Loucy (cell line): ENCODE data around the gene MIEF1.

Experiments used
- H2AFZ ChIP-seq: fragments of 200-600 bp; sonication (generic); 2 replicates; pipeline ENCODE4 v1.6.0; 2016; ENCODE audit warnings: antibody characterized with exemption, mild to moderate bottlenecking, low read length, moderate library complexity
- H3F3A ChIP-seq: fragments of 200-600 bp; 2 replicates; pipeline ENCODE4 v1.6.0; 2016; ENCODE audit warnings: antibody characterized with exemption, low read depth, mild to moderate bottlenecking
- H3K27me3 ChIP-seq: fragments of 200-600 bp; sonication (generic); 2 replicates; pipeline ENCODE4 v1.6.1; 2014; ENCODE audit warnings: low read length, mild to moderate bottlenecking; ENCODE audit not compliant: insufficient read depth, poor library complexity, severe bottlenecking
- H3K36me3 ChIP-seq: fragments of 200-600 bp; sonication (generic); 2 replicates; pipeline ENCODE4 v1.6.1; 2016; ENCODE audit warnings: low read length; ENCODE audit not compliant: insufficient read depth
- H3K4me1 ChIP-seq: fragments of 200-600 bp; sonication (generic); 2 replicates; pipeline ENCODE4 v1.5.1; 2014; ENCODE audit warnings: low read length, mild to moderate bottlenecking; ENCODE audit not compliant: insufficient read depth, poor library complexity, severe bottlenecking
- H3K4me2 ChIP-seq: fragments of 200-600 bp; sonication (generic); 2 replicates; pipeline ENCODE4 v1.6.0; 2014; ENCODE audit warnings: antibody characterized with exemption, low read length, low read depth, mild to moderate bottlenecking; ENCODE audit not compliant: poor library complexity, severe bottlenecking
- H3K4me3 ChIP-seq: fragments of 200-600 bp; sonication (generic); 2 replicates; pipeline ENCODE4 v1.5.1; 2014; ENCODE audit warnings: low read length, mild to moderate bottlenecking, mixed read lengths; ENCODE audit not compliant: poor library complexity, severe bottlenecking
- H3K79me2 ChIP-seq: fragments of 200-600 bp; sonication (generic); 2 replicates; pipeline ENCODE4 v1.6.1; 2014; ENCODE audit warnings: low read length; ENCODE audit not compliant: insufficient read depth
- H3K9ac ChIP-seq: fragments of 200-600 bp; sonication (generic); 2 replicates; pipeline ENCODE4 v1.6.0; 2014; ENCODE audit warnings: mild to moderate bottlenecking, low read depth, low read length, moderate library complexity; ENCODE audit not compliant: poor library complexity, severe bottlenecking
- H3K9me2 ChIP-seq: fragments of 200-600 bp; sonication (generic); replicated peaks from 2 replicates; pipeline ENCODE4 v1.6.1; 2016; ENCODE audit warnings: low read depth, low read length, mixed read lengths
- H3K9me3 ChIP-seq: fragments of 200-600 bp; sonication (generic); 2 replicates; pipeline ENCODE4 v1.6.1; 2014; ENCODE audit warnings: mild to moderate bottlenecking, antibody characterized with exemption, low read length, low read depth; ENCODE audit not compliant: insufficient read depth
- H4K20me1 ChIP-seq: fragments of 200-600 bp; sonication (generic); 2 replicates; pipeline ENCODE4 v1.6.0; 2014; ENCODE audit warnings: antibody characterized with exemption, low read length, mild to moderate bottlenecking; ENCODE audit not compliant: insufficient read depth, poor library complexity, severe bottlenecking
- EZH2phosphoT487 ChIP-seq: fragments of 200-600 bp; IDR thresholded peaks from 2 replicates; pipeline ENCODE4 v1.6.1; 2018; ENCODE audit warnings: antibody characterized with exemption, mild to moderate bottlenecking, moderate library complexity, borderline replicate concordance
- TF ChIP-seq, protein P1 (sequence below): fragments of 200-600 bp; sonication (generic); conservative IDR thresholded peaks from 2 replicates; pipeline ENCODE4 v1.5.1; 2014; ENCODE audit warnings: mild to moderate bottlenecking, antibody characterized with exemption, low read length

Gene MIEF1

GRCh38 chr22:39554151-39554550, 52.1 kb downstream of the MIEF1 start:
- Histone ChIP-seq H3K36me3 (no peaks in the 10 kb centered on the region), H3K9me3 (no peaks in the 10 kb centered on the region), H3K27me3 (no peaks in the 10 kb centered on the region), H4K20me1 (no peaks in the 10 kb centered on the region), H3K4me3 (no peak overlapping the region), H3F3A (no peaks in the 10 kb centered on the region), H3K4me2 (no peak overlapping the region), H3K9ac (no peak overlapping the region), H2AFZ (no peak overlapping the region), H3K9me2 (no peaks in the 10 kb centered on the region), H3K4me1 (no peaks in the 10 kb centered on the region), H3K79me2 (no peaks in the 10 kb centered on the region)
- TF ChIP-seq EZH2phosphoT487: no peak
- TF ChIP-seq, protein P1, sequence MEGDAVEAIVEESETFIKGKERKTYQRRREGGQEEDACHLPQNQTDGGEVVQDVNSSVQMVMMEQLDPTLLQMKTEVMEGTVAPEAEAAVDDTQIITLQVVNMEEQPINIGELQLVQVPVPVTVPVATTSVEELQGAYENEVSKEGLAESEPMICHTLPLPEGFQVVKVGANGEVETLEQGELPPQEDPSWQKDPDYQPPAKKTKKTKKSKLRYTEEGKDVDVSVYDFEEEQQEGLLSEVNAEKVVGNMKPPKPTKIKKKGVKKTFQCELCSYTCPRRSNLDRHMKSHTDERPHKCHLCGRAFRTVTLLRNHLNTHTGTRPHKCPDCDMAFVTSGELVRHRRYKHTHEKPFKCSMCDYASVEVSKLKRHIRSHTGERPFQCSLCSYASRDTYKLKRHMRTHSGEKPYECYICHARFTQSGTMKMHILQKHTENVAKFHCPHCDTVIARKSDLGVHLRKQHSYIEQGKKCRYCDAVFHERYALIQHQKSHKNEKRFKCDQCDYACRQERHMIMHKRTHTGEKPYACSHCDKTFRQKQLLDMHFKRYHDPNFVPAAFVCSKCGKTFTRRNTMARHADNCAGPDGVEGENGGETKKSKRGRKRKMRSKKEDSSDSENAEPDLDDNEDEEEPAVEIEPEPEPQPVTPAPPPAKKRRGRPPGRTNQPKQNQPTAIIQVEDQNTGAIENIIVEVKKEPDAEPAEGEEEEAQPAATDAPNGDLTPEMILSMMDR: no peak

DNA sequence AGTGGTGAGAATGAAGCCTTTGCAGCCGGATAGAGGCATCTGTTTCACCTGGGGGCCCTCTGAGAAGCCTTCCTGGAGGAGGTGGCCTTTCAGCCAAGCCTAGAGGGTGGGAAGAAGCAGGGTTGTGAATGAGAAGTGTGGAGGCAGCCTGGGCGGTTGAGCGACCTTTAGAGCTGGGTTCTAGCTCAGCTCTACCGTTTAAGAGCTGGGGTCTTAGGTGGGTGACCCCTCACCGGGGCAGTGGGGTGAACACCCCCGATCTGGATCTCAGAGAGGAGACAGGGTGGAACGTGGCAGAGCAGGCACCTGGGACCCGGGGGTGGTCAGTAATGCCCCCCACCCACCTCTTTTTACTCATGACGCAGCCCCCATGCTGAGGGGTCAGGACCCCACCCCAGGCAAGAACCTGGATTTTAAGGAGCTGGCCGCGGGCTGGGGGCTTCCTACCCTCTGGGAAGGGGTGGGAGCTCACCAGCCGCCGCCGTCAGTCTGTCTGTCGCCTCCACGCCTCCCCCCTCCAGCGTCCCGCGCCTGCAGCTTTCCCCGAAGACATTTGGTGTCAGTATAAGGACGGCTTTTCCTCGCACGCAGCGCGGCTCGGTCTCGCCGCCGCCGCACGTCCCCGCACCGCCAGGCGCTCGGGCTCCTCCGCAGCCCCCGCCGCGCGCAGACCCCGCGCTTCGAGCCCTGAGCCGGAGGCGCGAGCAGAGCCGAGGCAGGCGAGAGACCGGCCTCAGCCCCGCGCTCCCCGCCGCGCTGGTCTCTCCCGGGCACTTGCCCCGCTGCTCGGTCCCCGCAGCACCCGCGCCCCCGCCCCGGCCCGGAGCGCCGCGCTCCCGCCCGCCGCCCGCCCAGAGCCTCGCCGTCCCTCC, 55.1 kb downstream of the MIEF1 start:
- Histone ChIP-seq H3K9me3 (no peaks in the 10 kb centered on the region), H3K4me2 (no peak overlapping the region), H2AFZ (no peak overlapping the region), H3K27me3 (no peaks in the 10 kb centered on the region), H4K20me1 (no peaks in the 10 kb centered on the region), H3K9ac (no peak overlapping the region), H3F3A (no peaks in the 10 kb centered on the region), H3K4me3 (no peak overlapping the region), H3K9me2 (no peaks in the 10 kb centered on the region), H3K4me1 (no peaks in the 10 kb centered on the region), H3K79me2 (no peaks in the 10 kb centered on the region), H3K36me3 (no peaks in the 10 kb centered on the region)
- TF ChIP-seq, protein P1: no peak

- Histone ChIP-seq H2AFZ (no peak overlapping the region), H3K4me2 (no peak overlapping the region), H3K4me1 (no peaks in the 10 kb centered on the region), H3K79me2 (no peaks in the 10 kb centered on the region), H3K4me3 (no peak overlapping the region), H3K27me3 (no peaks in the 10 kb centered on the region), H3K9me2 (no peaks in the 10 kb centered on the region), H3K9ac (no peak overlapping the region), H3F3A (no peaks in the 10 kb centered on the region), H3K36me3 (no peaks in the 10 kb centered on the region), H4K20me1 (no peaks in the 10 kb centered on the region), H3K9me3 (no peaks in the 10 kb centered on the region)
- no peak for TF ChIP-seq EZH2phosphoT487
- TF ChIP-seq, protein P1: no peak
These were observed 56.2 kb downstream of the MIEF1 start for GRCh38 chr22:39558254-39558727.
